Urothelium cell line (cell line): ENCODE data around the gene USP25.

Source experiments
- DNase-seq: peaks from one replicate; pipeline ENCODE4 v3.0.0; 2011; ENCODE audit warnings: low spot score, mixed read lengths
- FAIRE-seq: peaks from 2 replicates; lab custom pipeline; 2011; peaks lifted over from hg19 to GRCh38; lab: Jason Lieb, UNC

USP25 gene

DNA sequence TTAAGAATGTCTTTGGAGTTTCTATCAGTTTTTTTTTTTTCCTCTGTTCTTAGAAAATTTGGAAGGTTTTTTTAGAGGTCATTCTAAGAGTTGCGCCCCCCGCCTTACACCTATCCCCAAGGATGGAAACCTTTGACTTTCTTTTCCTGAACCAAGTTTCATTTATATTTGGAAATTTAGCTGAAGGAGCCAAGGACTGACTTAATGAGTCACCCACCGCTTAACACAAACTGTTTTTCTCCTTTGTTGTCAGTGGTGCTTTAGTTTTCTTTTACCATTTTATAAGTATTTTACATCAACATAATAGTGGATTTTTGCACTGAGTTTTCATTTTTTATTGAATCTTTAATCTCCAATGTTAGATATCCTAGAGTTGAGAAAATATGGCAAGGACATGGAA is 25.3 kb downstream of the USP25 start:
- DNase-seq (no peak), FAIRE-seq (no peak)

DNA sequence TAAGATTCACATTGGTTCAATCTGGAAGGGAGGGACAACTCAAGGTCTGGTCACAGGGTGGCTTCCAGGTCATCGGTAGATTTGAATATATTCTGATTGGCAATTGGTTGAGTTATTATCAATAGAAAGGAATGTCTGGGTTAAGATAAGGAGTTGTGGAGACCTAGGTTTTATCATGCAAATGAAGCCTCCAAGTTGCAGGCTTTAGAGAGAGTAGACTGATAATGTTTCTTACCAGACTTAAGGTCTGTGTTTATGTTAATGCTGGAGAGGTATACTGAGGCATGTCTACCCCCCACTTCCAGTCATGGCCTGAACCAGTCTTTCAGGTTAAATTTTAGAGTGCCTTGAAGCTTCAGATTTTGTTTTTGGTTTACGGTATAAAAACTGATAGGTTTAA is 29.7 kb downstream of the USP25 start:
- DNase-seq (no peak), FAIRE-seq (no peak)

DNA sequence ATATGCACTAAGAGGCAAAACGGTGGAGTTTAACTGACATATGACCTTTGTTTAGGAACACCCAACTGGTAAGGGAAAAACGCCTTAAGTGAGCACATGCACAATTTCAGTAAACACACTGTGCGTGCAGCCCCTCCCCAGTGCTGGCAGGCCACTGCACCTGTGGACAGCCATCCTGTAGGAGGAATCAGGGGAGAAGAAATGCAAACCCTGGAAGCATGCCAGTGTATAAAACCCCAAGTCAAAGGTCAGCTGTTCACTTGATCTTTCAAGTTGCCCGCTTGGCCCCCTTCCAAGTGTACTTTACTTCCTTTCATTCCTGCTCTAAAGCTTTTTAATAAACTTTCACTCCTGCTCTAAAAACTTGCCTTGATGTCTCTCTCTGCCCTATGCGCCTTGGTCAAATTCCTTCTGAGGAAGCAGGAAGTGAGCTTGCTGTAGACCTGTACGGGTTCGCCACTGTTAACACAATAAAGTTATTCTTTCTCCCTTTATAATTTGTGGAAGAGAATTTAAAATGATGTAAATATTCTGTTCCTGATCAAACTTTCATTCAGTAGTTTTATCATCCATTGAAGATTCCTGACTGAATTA is 31.8 kb downstream of the USP25 start:
- no peak for DNase-seq
- FAIRE-seq, result no peak

DNA sequence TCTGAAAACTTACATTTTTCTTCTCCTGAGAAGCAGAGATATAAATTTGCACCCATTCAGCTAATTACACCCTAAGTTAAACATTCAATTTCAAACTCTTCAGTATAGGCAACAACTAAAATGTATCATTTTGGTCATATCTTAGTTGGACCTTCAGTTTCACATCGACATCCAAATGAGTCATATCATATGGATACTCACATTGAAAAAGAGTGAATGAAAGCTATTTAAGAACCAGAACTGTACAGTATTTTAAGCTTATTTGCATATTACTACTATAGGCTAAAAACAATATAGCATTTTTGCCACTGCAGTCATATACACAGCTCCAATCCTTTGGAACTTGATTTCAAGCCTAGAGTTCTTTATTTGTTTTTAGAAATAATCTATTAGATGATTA is 33.6 kb downstream of the USP25 start:
- FAIRE-seq (no peak), DNase-seq (no peak)

DNA sequence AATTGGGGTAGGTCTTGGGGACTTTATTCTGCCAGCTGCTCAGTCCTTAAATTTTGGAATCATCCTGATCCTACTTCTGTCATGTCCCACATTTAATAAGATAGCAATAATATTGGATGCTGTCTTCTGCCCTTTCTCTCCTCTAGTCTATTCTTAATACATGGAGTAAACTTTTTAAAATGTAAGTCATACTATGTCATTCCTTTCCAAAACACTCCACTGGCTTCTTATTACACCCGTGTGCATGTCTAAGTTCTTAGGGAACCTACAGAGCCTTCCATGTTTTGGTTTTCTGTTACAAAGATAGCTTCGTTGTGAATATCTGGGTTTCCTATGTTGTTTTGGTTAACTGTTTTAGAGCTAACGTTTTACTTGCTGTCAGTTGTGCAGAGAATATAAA is 35.1 kb downstream of the USP25 start:
- no peak for FAIRE-seq
- no peak for DNase-seq

DNA sequence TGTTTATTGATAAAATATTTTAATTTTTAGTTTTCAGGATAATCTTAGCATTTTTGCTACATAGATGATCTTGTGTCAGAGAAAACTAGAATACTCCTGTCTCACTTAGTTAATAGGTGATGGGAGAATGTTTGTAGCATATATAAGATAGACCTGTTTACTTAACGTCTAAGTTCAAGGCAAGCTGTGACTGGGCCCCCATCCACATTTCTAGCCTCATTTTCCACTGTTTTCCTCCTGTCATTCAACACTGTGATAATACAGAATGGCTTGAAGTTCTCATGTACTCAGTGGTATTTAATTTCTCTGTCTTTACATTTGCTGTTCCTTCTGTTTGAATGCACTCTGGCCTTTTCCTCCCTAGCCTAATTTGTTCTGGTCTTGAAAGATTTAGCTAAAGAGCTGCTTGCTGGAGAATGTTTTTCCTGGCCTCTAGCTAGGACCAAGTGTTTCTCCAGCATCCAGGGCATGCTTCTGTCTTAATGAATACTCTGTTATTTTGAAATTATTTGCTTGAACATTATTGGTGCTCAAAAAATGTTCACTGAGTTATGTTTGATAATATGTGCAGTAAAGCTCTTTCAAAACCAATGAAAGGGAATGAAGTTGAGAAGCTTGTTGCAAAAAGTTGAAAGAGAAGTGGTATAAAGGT is 37.3 kb downstream of the USP25 start:
- no peak for DNase-seq
- no peak for FAIRE-seq

DNA sequence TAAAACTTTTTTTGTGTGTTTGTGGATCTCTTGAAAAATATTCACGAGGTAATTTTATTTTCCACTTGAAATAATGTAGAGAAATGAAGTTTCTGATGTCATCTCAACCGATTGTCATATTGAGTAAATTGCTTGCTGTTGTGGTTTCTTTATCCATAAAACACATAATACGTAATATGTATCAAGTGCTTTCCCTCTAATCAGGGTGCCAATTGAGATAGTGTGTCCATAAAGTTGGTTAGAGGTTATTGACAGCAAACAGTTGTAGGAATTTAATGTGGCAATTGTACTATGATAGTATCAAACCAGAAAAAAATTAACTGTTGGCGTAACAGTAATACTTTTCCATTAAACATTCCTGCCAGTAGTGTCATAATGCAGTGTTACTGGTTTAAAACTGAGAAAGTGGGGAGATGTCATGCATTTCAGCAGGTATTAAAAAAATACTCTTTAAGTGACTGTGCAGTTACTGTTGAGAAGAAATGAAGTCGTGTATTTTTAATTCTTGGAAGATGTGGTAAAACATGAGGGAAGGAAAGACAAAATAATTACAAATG is 38.3 kb downstream of the USP25 start:
- FAIRE-seq (no peak), DNase-seq (no peak)

DNA sequence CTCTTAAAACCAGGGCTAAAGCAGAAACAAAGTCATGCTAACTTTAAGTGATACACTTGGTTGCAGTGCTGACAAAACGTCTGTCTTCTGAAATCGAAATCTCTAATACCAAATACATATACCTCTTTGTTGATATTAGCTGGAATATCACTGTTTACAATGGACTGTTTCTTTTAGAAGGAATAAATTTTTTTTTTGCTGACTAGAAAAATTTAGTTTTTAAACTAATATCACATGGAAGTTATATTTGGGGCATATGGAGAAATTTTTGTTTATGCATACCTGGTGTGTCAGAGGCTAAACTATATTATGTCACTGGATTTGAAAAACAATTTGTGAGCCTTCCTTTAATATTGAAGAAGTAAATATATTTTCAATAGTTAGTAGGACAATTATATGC is 39.1 kb downstream of the USP25 start:
- no peak for FAIRE-seq
- DNase-seq, result no peak

DNA sequence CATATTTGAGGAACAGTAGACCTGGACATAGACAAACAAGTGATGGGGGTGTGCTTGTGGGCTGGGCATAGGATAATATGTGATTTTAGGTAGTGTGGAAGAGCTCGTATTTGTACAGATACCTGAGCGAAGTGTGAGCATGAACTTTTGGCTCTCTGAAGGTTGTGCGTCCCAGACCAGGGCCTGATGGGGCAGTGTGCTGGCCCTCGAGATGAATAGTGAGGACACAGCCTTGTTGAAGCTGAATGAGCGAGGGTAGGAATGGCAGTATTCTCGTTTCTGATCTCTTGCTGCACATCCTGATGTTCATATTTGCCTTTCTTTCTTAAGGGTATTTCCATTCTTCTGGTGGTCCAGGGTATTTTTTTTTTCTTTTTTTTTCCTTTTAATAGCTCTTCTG is 41.5 kb downstream of the USP25 start:
- no peak for FAIRE-seq
- DNase-seq, result no peak

DNA sequence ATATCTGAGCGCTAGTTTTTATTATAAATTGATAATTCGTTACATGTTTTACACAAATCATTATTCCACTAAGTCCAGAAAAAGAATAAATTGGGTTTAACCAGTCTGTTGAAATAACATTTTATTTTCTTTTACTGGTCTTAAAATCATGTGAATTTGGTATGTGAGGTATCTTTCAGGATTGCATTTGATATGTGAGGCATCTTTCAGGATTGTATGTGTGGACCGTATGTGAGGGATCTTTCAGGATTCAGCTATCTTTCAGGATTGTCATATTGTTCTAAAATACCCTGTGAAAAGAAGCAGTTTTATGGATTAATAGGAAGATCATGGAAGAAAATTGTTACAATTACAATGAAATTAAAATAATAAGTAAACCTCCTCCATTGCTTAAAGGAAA is 42.9 kb downstream of the USP25 start:
- FAIRE-seq (no peak), DNase-seq (no peak)

DNA sequence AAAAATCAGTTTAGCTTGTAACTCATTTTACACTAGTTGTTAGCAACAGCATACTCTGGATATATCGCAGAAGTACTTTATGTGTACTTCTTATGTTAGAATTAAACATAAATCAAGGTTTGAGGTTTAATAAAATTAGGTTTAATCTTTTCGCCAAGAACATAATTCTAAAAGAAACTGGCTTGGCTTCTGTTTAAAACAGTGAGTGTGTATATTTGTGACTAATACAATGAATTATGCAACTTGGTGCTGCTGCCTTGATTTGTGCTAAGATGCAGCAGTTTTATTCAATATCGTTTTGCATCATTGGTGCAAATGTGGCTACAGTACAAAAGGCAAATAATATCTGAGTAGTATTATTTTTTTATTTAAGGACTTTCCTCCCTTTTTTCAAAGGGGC is 44.8 kb downstream of the USP25 start:
- DNase-seq (no peak), FAIRE-seq (no peak)

DNA sequence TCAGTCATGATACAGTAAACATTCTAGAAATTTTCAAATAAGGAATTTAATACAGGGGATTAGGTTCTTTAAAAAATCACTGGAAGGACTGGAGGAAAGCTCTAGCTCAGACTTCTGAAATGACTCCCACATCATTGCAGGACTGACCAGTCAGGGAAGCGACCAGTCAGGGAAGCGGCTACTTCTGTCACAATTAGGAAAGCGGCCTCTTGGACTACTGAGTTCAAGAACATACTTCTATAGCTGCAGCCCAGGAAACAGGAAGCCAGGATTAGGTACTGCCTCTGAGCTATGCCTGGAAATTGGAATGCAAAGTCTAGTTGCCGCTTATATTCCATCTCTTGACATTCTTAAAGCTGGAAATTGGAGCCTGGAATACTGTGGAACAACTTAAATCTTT is 45.5 kb downstream of the USP25 start:
- no peak for DNase-seq
- FAIRE-seq, result no peak

DNA sequence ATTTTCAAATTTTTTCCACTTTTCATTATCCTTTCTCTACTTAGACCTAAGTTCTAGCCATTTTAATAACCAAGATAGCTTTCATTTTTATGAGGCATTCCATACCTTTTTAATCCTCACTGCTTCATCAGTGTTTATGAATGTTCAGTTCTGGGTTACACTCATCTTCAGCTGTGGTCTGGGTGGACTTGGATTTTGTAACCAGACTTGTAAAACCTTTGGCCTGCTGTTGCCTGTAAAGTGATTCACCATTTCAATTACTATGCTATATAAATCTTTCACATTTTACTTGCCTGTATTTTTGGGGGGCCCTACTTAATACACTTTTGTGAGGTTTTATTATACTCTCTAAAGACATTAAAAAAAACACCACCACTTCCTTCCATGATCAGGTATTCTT is 46.2 kb downstream of the USP25 start:
- DNase-seq (no peak), FAIRE-seq (no peak)

DNA sequence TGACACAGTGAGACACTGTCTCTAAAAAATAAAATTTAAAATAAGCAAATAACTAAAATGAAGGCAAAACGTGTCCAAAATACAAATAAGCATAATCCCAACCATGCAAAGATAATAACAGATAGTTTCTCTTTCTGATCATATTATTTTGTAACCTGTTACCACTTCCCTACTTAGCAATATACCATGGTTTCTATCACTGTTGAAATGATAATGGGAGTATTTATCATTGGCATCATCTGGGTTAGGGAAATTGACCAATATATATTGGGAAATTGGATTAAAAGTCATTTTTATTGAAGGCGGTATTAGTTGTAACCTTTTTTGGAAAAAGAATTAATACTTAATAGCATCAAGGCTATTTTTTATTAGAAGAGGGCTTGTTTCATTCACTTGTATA is 47.0 kb downstream of the USP25 start:
- no peak for FAIRE-seq
- no peak for DNase-seq

DNA sequence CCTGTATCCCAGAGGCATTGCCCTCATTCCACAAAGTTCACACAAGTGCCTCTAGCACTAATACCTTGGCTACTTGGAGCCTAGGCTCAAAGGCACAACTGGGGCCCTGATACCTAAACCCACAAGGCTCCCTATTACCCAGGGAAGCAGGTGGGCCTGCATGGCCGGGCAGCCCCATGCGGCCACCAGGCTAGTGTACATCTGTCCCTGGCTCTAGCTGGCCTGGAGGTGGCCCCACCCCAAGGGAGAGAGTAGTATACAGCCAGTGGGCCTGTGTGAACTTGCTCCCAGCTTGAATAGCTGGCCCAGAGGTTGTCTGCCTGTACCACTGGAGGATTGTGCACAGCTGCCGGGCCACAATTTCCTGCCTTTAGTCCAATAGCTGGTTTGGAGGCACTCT is 52.2 kb downstream of the USP25 start:
- FAIRE-seq, result no peak

DNA sequence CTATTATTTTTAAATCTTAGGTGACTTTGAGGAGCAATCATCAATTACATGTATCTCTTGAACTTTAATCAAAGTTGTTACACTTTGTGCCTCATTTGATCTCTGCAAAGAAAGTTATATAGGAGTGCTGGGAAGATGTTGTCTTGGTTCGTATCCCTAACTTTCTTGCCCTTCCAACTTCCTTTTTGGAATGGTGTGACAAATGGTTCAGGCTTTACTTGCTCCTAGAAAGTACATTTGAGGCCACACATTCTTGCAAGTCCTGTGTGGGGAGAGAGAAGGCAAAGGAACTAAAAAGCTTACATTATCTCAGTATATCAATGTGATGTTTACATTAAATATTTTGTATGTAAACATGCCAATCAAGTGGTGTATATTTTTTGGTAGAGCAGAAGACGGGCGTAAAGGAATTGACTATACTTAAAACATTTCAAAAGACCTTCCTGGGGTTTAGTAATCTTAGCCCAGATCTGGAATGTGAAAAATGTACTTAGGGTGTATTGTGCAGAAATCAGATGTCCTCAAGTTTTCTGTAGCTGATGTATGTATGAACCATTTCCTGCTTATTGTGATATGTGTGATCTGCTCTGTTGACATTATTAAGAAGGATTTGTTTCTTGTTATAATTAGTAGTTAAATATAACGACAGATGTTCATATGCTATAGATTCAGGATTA is 59.2 kb downstream of the USP25 start:
- DNase-seq, result no peak
- no peak for FAIRE-seq

More for the DNA sequence above, 52.2 kb downstream of the USP25 start:
- DNase-seq, result no peak

DNA sequence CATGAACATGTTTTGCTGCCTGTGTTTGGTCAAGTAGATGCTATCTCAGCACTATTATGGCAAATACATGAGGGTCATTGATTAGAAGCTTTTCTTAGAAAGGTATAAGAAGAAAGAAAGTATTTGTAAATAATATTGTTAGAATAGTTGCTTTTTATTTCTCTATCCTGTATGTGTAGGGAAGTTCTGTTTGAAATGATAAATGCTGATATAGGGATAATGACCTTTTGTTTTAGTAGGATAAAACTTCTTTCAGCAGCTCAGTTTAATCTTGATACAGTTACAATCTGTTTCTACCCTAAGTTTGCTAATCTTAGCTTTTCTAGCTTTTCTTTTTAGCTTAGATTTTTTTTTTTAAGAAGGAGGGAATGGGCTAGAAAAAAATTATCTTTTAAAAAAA is 63.3 kb downstream of the USP25 start:
- DNase-seq (no peak), FAIRE-seq (no peak)

DNA sequence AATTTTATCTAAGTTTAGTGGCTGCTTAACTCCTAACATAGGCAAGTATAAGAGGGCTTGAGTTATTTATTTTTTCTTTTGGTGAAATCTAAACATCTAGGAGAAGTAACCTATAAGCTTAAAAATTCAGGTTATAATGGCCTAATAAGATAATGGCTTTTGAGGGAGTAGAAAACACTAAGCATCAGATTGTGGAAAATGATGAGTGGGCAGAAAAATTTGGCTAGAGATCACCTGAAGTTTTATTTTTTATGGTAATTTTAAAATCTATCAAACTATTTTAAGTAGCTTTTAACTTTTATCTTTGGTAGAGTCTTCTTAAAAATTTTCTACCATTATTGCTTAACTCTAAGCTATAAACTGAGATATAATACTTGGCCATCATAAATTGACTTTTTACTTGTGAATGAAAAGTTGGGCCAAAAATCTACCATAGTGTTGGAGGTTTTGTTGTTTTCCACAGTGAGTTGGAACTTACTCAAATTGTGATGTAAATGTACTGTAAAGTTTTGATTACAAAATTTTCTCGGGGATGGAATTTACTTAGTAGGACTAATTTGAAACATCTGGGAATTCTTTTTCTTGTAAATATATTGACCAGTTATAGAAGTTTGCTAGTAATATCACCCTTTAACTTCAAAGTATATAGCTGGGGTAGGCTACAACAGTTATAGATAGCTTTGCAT is 63.9 kb downstream of the USP25 start:
- FAIRE-seq (no peak), DNase-seq (no peak)

DNA sequence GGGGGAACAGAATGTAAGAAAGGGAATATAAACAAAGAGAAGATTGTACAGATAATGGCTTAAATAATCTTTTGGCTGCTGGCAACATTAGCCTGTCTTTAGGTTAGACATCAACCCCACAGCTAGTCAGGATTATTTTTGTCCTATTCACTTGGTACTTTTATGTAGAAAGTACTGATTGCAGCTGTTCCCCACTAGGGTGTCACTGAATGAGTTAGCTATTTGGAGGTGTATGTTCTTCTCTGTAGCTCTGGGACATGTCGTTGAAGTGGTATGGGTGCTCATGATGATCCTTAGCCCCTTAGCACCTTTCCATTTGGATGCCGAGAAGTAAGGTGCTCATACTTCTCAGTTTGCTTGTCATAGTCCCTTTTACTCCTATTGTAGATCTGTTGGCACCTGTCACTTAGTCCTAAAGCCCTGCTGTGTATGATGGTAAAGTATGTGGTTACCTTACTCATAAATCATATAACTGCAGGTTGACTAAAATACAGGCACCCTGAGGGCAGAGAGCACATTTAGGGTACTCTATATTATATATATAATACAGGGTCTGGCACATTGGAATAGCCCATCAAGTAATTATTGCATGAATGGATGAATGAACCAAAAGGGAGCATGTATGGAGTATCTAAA is 64.6 kb downstream of the USP25 start:
- FAIRE-seq, result no peak

DNA sequence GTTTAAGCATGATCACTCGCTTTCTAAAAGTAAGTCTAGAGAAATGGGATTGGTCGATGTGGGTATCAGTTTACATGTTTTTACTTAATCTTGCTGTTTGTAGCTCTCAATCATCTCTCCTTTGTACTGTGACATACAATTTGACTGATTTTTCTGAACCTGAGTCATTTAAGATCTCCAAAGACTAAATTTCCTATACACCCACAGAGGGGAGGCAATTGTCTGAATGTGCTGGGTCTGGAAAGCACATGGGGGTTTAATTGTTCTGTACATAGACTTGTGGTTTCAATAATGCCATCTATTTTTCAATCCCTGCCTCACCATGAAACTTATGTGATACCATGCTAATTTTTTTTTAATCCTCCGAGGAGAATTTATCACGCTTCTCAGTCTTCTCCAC is 65.8 kb downstream of the USP25 start:
- FAIRE-seq, result no peak
- no peak for DNase-seq

More for the DNA sequence above, 64.6 kb downstream of the USP25 start:
- DNase-seq, result no peak
